K562 (cell line): ENCODE results near the gene ERC2. TPM values are rescaled to one million over a fixed set of nuclear protein-coding genes. Genes with fewer than 3 reads are reported as not detected.

ENCODE experiments used
- GTF2A2 ChIP-seq: IDR thresholded peaks from 2 replicates; pipeline ENCODE4 v1.6.1; 2016; ENCODE audit warnings: mild to moderate bottlenecking, missing genetic modification characterization, missing compliant biosample characterization
- HSF4 ChIP-seq: fragments of 250-450 bp; sonication (Bioruptor Pico); IDR thresholded peaks from 2 replicates; pipeline ENCODE4 v2.1.2; 2022; ENCODE audit warnings: mild to moderate bottlenecking, moderate library complexity, borderline replicate concordance
- RB1 ChIP-seq: fragments of 450-650 bp; IDR thresholded peaks from 2 replicates; pipeline ENCODE4 v1.6.1; 2017; ENCODE audit warnings: low read depth, mild to moderate bottlenecking
- ZKSCAN1 ChIP-seq: fragments of 150-350 bp; IDR thresholded peaks from 2 replicates; pipeline ENCODE4 v1.6.1; 2016; ENCODE audit warnings: low read depth, low read length
- ZNF277 ChIP-seq: fragments of 250-450 bp; sonication (Bioruptor Pico); IDR thresholded peaks from 2 replicates; pipeline ENCODE4 v1.8.0; 2022; ENCODE audit warnings: inconsistent platforms, mild to moderate bottlenecking, moderate library complexity, borderline replicate concordance
- ZNF79 ChIP-seq: fragments of 250-450 bp; sonication (Bioruptor Pico); IDR thresholded peaks from 2 replicates; pipeline ENCODE4 v1.4.0; 2020; ENCODE audit warnings: low read depth, mild to moderate bottlenecking, moderate library complexity
- polyA plus RNA-seq, 8 experiments: library from polyadenylated mRNA; depleted of rRNA in 4 of 8; stranded (reverse) in 5 of 8; unstranded in 3 of 8; fragments of >200 nt; fragmentation: Nextera tagmentation in 2 of 8; fragmentation: Illumina TruSeq in 1 of 8; extraction: Ambion mirVana in 2 of 8; extraction: Trizol in 1 of 8; gene quantifications; 2 replicates each; pipeline versions ENCODE4 v1.2.1 to v1.2.3, GENCODE V29; 2011 to 2014; ENCODE audit warnings: inconsistent platforms in 1 of 8, missing spikeins in 1 of 8
- total RNA-seq, 7 experiments: library from RNA; depleted of rRNA in 6 of 7; stranded (reverse); fragments of >200 nt in 6 of 7; fragmentation: Illumina TruSeq in 2 of 7; extraction: Trizol in 2 of 7; gene quantifications; 2 replicates each; pipeline versions ENCODE4 v1.2.1 to v1.2.3, GENCODE V29; 2011 to 2021; ENCODE audit warnings: low replicate concordance in 1 of 7
- TF ChIP-seq, protein P1 (sequence below): sonication (generic); formaldehyde crosslinking; IDR thresholded peaks from 2 replicates; pipeline ENCODE4 v1.8.0; 2022; ENCODE audit warnings: mild to moderate bottlenecking, missing genetic modification reagents
- TF ChIP-seq, protein P2 (sequence below): fragments of 200-400 bp; formaldehyde crosslinking; IDR thresholded peaks from 2 replicates; pipeline ENCODE4 v1.6.1; 2017; ENCODE audit warnings: mild to moderate bottlenecking, low read depth, low read length, moderate library complexity

The ERC2 gene
- total and polyA plus RNA-seq, 9 of the 15 experiments (the other 6 are each of a cell fraction or from before 2014, with no cell fraction given): 0.04 to 0.18 (median 0.07) TPM; not detected in 2

- TF ChIP-seq, protein P1, sequence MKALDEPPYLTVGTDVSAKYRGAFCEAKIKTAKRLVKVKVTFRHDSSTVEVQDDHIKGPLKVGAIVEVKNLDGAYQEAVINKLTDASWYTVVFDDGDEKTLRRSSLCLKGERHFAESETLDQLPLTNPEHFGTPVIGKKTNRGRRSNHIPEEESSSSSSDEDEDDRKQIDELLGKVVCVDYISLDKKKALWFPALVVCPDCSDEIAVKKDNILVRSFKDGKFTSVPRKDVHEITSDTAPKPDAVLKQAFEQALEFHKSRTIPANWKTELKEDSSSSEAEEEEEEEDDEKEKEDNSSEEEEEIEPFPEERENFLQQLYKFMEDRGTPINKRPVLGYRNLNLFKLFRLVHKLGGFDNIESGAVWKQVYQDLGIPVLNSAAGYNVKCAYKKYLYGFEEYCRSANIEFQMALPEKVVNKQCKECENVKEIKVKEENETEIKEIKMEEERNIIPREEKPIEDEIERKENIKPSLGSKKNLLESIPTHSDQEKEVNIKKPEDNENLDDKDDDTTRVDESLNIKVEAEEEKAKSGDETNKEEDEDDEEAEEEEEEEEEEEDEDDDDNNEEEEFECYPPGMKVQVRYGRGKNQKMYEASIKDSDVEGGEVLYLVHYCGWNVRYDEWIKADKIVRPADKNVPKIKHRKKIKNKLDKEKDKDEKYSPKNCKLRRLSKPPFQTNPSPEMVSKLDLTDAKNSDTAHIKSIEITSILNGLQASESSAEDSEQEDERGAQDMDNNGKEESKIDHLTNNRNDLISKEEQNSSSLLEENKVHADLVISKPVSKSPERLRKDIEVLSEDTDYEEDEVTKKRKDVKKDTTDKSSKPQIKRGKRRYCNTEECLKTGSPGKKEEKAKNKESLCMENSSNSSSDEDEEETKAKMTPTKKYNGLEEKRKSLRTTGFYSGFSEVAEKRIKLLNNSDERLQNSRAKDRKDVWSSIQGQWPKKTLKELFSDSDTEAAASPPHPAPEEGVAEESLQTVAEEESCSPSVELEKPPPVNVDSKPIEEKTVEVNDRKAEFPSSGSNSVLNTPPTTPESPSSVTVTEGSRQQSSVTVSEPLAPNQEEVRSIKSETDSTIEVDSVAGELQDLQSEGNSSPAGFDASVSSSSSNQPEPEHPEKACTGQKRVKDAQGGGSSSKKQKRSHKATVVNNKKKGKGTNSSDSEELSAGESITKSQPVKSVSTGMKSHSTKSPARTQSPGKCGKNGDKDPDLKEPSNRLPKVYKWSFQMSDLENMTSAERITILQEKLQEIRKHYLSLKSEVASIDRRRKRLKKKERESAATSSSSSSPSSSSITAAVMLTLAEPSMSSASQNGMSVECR (CRISPR knock-in tag): no peak
- TF ChIP-seq RB1 (no peak), ZKSCAN1 (no peak), ZNF277 (CRISPR knock-in tag) (no peak), HSF4 (CRISPR knock-in tag) (no peak), GTF2A2 (tag) (no peak), ZNF79 (CRISPR knock-in tag) (no peak)
- TF ChIP-seq, protein P2, sequence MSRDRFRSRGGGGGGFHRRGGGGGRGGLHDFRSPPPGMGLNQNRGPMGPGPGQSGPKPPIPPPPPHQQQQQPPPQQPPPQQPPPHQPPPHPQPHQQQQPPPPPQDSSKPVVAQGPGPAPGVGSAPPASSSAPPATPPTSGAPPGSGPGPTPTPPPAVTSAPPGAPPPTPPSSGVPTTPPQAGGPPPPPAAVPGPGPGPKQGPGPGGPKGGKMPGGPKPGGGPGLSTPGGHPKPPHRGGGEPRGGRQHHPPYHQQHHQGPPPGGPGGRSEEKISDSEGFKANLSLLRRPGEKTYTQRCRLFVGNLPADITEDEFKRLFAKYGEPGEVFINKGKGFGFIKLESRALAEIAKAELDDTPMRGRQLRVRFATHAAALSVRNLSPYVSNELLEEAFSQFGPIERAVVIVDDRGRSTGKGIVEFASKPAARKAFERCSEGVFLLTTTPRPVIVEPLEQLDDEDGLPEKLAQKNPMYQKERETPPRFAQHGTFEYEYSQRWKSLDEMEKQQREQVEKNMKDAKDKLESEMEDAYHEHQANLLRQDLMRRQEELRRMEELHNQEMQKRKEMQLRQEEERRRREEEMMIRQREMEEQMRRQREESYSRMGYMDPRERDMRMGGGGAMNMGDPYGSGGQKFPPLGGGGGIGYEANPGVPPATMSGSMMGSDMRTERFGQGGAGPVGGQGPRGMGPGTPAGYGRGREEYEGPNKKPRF: no peak
These were observed 702.9 kb downstream of the ERC2 start (continued) for GRCh38 chr3:55765398-55765797.
